Measurements from ENCODE around the gene ANKRD11.
A peak's percentile ranks its signal among the peaks of the same experiment; 100 is the strongest.
"Not testable (repeated sequence)": the region's sequence is repeated elsewhere in the genome, so short reads cannot be mapped to it uniquely, and the experiment has no call there.

The ANKRD11 gene

DNA sequence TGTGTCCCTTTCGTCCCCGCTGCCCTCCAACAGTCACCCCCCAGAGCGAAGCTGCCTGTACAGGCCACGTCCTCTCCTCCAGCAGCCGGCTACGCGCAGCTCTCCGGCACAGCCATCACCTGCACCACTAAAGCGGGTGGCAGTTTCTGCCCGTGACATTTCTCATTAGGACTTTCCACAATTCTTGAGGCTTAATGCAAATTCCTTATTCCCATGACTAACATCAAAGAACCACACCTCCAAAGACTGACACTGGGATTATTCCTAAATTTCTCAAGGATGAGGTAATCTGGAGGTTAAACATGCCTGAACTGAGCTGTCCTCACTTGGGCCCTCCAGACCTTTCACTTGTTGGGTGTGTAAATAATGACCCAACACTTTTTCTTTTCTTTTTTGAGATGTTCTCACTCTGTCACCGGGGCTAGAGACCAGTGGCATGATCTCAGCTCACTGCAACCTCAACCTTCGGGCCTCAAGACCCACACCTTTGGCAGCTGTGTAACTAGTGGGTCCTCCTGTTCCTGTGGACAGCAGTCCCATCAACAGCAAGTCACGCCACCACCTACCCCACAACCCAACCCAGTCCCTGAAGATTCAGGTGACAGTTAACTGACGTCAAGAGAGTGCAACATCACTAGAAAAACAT is 11.7 kb downstream of the ANKRD11 start:
- peak; percentile 86 for DNase-seq (ENCODE audit: low read depth)

DNA sequence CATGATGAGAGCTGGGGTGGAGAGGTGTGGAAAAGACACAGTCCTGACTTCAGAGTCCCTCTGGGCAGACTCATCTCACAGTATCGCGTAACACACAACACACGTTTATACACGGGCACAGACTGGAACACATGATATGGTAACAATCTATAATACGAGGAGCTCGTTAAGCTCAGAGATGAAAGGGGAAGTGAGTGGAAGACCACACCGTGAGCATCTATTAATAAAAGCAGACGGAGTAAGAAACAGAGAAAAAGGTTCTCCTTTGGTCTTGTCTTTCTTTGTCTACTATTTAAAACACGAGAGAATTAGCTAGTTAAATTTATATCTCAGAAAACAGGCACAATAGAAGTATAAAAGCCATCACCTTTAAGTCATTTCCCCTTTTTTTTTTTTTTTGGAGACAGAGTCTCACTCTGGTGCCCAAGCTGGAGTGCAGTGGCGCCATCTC is 13.5 kb downstream of the ANKRD11 start:
- no peak for DNase-seq (ENCODE audit: low read depth)

DNA sequence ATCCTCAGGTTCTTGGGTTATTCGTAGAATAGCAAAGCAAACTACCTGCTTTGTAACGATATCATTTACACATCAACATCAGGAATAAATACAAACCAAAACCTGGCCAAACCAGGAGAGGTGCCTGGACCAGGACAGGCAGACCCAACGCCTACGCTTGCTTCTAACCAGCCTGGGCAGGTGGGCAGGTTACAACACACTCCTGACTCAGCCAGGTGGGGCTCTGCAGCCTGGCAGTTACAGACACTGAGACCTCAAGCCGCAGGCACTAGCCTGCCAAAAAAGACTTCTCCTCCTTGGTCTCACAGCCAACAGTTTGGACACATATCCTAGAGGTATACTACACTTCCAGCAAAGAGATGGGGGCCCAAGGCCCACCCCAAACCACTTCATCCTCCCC is 14.0 kb downstream of the ANKRD11 start:
- no peak for DNase-seq (ENCODE audit: low read depth)

DNA sequence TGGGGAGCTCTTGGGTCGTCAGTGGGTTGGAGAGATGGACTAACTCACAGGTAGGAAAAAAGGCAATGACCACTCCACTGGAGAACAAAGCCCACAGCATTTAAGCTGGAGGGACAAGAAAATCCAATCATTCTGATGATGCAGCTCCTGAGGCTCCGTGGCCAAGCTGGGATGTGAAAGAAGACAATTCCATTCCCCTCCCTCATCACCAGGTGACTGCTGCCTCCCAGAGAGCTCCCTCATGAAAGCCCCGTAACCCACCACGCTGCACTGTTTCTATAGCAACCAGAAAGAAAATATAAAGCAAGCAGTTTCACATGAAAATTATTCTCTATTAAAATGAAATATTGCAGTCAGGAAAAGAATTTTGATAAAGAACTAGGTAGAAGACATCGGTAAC is 15.2 kb downstream of the ANKRD11 start:
- no peak for DNase-seq (ENCODE audit: low read depth)

DNA sequence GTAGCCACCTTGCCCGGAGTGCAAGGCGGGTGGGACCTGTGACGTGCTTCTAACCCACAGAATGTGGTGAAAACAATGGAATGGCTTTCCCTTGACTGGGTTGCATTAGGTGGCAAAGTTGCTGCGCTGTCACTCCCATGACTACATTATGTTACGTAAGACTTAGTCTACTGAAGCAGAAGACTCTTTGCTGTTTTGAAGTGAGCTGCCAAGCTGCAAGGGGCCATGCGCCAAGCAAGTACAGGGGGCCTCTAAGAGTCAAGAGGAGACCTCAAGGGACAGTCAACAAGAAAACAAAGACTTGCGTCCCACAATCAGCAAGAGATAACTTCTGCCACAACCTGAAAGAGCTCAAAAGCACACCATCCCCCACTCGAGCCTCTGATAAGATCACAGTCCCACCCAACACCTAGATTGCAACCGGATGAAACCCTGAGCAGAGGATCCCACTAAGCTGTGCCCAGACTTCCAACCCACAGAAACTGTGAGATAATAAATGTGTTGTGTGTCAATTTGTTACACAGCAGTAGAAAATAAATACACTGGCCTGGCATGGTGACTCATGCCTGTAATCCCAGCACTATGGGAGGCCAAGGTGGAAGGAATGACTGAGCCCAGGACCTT is 16.5 kb downstream of the ANKRD11 start:
- DNase-seq (ENCODE audit: low read depth), result peak; percentile 76

DNA sequence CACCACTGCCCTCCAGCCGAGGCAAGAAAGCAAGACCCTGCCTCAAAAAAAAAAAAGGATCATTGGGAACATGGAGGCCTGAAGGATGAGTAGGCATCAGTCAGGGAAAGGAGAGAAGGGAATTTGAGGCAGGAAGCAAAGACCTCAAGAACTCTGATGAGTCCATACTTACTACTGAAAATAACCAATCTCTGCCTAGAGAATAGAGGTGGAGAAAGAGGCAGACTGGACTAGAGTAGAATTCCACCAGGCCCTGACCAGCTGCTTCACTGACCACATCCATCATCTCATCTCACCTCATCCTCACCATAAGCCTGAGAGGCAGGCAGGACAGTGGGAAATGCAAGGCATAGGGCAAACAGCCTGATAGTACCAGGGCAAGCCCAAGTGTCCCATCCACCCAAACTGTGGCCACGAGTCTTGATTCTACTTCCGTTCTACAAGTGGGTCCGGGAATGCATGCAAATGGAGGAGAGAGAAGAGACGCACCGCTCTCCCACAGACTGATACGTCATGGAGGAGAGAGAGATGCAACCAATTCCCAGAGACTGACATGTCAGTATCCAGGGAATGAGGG is 17.1 kb downstream of the ANKRD11 start:
- DNase-seq (ENCODE audit: low read depth), result no peak

DNA sequence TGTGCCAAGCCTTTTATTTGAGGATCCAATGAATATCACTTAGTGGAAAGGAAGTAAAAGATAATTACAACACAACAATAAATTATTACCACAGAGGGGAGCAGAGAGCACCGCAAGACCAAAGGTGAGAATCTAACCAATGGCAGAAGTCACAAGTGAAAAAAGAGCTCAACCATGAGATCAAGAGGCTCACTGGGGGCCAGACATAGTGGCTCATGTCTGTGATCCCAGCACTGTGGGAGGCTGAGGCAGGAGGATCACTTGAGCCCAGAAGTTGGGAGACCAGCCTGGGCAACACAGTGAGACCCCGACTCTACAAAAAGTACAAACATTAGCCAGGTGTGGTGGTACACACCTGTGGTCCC is 17.7 kb downstream of the ANKRD11 start:
- no peak for DNase-seq (ENCODE audit: low read depth)

DNA sequence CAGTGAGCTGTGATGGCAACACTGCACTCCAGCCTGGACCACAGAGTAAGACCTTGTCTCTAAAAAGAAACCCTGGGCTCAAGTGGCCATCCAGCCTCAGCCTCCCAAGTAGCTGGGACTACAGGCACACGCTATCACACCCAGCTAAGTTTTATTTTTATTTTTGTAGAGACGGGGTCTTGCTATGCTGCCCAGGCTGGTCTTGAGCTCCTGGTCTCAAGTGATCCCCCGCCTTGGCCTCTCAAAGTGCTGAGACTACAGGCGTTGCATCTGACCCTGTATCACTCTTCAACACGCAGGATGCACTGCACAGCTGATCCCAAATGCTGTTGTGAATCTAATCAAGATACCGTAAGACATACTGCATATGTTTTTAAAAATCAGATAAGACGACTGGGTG is 23.0 kb downstream of the ANKRD11 start:
- no peak for DNase-seq (ENCODE audit: low read depth)

DNA sequence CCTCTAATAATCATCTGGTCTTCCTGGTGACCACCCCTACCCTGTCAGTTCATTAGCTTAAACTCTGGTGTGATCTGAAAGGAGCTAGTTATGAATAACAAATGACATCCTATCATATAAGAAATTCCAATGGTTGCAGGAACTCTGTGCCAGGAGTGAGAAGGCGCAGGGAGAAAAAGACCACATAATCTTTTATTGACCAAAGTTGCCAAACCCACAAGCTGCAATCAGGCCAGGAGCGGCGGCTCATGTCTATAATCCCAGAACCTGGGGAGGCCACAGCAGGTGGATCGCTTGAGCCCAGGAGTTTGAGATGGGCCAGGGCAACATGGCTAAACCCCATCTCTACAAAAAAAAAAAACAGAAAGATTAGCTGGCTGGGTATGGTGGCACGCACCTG is 23.4 kb downstream of the ANKRD11 start:
- peak; percentile 29 for DNase-seq (ENCODE audit: low read depth)

DNA sequence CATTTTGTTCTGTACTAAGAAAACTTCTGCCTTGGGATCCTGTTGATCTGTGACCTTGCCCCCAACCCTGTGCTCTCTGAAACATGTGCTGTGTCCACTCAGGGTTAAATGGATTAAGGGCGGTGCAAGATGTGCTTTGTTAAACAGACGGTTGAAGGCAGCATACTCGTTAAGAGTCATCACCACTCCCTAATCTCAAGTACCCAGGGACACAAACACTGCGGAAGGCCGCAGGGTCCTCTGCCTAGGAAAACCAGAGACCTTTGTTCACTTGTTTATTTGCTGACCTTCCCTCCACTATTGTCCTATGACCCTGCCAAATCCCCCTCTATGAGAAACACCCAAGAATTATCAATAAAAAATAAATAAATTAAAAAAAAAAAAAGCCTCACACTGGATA is 27.0 kb downstream of the ANKRD11 start:
- not testable (repeated sequence) for DNase-seq (ENCODE audit: low read depth)

DNA sequence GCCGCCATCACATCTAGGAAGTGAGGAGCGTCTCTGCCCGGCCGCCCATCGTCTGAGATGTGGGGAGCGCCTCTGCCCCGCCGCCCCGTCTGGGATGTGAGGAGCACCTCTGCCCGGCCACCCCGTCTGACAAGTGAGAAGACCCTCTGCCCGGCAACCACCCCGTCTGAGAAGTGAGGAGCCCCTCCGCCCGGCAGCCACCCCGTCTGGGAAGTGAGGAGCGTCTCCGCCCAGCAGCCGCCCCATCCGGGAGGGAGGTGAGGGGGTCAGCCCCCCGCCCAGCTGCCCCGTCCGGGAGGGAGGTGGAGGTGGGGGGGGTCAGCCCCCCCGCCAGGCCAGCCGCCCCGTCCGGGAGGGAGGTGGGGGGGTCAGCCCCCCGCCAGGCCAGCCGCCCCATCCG is 27.7 kb downstream of the ANKRD11 start:
- DNase-seq (ENCODE audit: low read depth), result not testable (repeated sequence)

DNA sequence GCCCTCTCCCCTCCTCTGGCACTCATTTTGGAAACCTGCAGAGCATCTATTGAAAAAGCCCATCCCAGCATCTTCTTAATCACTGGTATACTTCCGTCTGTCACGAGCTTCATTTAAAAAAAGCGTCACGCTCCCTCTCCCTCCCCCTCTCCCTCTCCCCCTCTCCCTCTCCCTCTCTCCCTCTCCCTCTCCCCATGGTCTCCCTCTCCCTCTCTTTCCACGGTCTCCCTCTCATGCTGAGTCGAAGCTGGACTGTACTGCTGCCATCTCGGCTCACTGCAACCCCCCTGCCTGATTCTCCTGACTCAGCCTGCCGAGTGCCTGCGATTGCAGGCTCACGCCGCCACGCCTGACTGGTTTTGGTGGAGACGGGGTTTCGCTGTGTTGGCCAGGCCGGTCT is 28.5 kb downstream of the ANKRD11 start:
- DNase-seq (ENCODE audit: low read depth), result not testable (repeated sequence)

DNA sequence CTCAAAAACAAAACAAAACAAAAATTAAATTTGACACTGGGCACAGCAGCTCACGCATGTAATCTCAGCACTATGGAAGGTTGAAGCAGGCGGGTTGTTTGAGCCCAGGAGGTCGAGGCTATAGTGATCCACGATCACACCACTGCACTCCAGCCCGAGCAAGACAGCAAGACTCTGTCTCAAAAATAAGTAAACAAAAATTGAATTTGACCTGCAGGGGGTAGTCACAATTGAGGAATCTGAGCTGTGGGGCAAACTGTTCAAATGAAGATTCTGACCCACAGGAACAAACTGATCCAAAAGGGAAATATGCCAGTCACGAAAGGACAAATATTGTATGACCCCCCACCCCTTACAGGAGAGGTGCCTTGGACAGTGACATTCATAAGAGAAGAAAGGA is 29.8 kb downstream of the ANKRD11 start:
- no peak for DNase-seq (ENCODE audit: low read depth)

DNA sequence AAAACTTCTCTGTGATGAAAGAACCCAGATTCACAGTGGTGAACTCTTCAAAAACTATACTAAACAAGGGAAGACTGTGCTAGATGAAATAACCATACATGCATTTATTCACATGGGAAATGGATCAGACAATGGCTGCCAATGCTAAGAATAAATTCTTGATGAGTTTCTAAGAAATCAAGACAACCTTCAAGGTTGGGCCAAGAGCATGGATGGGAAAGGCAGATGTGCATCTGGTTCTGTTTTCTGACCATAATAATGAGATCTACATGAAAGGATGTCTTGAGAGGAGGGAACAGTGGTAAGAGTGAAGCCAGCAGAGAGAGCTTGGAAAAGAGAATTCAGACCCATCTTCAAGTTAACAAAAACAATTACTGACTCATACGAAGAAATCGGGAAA is 31.4 kb downstream of the ANKRD11 start:
- DNase-seq (ENCODE audit: low read depth), result no peak

DNA sequence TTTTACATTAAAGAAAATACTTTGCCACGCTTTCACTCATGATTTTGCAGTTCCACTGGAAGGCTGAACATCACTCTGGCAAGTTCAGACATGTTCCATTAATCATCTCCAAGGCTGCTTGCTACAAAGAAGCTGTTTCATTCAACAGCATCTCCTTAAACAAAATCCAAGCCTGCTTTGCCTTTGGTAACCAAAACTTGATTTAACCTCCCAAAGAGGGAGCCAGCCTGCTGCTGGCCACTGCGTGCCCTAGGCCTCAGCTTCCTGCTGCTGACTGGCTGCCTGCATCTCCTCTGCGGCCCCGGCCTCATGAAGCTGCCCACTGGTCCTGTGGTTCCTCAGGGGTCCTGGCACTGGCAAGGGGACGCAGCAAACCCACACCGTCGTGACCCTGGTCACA is 31.8 kb downstream of the ANKRD11 start:
- no peak for DNase-seq (ENCODE audit: low read depth)

DNA sequence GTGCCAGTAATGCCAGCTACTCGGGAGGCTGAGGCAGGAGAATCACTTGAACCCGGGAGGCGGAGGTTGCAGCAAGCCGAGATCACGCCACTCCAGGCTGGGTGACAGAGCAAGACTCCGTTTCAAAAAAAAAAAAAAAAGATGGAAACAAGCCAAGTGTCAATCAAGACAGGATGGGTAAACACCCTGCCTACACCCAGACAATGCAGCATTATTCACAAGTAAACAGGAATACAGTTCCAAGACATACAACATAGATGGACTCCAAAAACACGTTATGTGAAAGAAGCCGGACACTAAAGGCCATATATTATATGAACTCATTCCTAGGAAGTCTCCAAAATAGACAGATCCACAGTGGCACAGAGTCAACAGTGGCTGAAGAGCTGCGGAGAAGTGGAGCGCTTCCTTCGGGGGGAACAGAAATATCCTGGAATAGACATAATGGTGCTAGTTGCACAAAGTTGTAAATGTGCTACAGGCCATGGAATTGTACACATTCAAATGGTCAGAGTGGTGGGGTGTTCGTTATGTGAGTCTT is 33.9 kb downstream of the ANKRD11 start:
- DNase-seq (ENCODE audit: low read depth), result no peak

DNA sequence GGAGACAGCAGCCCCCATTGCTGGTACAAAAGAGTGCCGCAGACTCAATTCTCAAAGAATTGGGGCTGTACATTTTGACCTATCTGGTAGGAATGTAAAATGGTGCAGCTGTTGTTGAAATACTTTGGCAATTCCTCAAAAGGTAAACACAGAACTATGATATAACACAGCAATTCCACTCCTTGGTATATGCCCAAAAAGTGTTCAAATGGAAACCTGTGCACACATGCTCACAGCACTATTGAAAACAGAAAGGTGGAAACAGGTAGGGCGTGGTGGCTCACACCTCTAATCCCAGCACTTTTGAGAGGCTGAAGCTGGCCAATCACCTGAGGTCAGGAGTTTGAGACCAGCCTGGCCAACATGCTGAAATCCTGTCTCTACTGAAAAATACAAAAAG is 34.7 kb downstream of the ANKRD11 start:
- no peak for DNase-seq (ENCODE audit: low read depth)

DNA sequence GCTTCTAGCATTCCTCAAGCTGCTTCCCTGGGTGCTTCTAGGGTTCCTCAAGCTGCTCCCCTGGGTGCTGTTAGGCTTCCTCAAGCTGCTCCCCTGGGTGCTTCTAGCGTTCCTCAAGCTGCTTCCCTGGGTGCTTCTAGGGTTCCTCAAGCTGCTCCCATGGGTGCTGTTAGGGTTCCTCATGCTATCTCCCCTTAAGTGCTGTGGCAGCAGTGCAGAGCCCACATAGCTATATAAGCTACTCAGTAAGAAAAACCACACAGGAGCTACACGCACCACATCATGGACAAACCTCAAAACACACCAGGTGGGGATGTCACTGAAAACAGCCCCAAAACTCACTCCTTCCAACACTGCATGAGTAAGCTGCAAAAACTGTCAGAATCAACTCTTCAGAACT is 35.2 kb downstream of the ANKRD11 start:
- DNase-seq (ENCODE audit: low read depth), result no peak

DNA sequence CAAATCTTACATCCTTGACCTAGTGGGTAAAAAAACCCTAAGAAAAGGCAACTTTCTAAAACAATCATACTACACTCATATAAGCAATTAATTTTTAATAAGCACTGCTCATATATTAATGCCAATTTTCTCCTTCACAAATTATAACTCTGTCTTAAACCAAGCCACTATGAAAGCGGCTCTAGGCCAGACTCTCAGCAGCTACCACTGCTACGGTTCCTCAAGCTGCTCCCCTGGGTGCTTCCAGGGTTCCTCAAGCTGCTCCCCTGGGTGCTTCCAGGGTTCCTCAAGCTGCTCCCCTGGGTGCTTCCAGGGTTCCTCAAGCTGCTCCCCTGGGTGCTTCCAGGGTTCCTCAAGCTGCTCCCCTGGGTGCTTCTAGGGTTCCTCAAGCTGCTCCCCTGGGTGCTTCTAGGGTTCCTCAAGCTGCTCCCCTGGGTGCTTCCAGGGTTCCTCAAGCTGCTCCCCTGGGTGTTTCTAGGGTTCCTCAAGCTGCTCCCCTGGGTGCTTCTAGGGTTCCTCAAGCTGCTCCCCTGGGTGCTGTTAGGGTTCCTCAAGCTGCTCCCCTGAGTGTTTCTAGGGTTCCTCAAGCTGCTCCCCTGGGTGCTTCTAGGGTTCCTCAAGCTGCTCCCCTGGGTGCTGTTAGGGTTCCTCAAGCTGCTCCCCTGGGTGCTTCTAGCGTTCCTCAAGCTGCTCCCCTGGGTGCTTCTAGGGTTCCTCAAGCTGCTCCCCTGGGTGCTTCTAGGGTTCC is 35.8 kb downstream of the ANKRD11 start:
- not testable (repeated sequence) for DNase-seq (ENCODE audit: low read depth)

DNA sequence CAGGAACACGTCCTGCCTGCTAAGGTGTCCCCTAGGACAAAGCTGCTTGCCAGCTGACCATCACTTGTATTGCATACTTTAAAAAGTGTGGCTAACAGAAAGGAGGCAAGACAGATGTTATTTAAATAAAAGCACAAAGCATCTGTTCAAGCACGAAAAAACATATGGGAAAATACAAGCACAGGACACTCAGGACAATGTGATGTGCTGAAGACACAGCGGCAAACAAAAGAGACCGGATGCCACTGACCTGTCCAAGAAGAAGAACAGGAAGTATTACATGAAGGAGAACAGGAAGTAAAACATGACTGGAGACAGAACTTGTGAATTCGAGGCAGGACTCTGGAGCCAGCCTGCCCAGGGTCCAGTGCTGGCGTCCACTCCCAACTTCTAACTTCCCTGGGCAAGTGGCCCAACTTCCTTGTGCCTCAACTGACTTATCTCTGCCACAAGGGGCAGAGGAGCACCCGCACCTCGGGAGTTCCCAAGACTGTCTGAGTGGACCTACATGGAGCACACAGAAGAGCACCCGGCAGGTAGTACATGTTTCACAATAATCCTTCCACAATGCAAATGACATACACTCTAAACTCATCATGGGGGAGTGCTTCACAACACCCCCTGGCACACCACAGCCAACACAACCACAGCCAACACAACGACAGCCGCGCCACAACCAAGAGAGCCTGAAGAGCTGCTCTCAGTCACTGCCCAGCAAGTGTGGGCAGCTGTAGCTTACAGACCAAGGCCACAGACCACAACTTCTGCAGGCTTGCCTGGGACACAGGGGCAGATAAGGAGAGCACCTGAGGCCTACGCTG is 36.6 kb downstream of the ANKRD11 start:
- no peak for DNase-seq (ENCODE audit: low read depth)

DNA sequence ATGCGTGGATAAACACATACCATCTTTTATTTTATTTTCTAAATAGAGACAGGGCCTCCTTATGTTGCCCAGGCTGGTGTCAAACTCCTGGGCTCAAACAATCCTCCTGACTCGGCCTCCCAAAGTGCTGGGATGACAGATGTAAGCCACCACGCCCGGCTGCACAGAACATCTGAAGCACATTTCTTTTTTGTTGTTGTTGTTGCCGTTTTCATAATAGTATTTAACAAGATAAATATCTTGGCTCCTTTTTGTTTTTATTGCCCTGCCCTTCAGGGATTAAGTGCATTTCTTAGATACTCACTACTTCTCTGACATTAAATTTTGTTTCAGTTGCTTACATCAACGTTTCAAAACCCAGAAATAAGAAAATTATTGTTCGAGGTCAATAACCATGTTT is 37.4 kb downstream of the ANKRD11 start:
- DNase-seq (ENCODE audit: low read depth), result no peak

DNA sequence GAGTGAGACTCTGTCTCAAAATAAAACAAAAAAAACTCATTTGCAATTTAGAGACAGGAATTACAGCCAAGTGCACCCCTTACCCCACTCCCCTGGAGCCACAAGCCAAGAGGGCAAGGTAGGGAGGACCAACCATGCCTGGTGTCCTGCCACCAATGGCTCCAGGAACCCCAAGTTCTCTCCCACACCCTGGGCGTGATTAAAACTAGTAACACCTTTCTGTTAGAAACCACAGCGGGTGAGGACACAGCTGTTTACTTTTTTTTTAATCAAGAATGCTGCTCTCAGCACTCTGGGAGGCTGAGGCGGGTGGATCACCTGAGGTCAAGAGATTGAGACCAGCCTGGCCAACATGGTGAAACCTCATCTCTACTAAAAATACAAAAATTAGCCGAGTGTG is 38.1 kb downstream of the ANKRD11 start:
- no peak for DNase-seq (ENCODE audit: low read depth)

Measured in amniotic epithelial cell (primary cell).